Epithelial cell of prostate (primary cell): ENCODE results near the gene DIAPH3.

ENCODE experiments used
- DNase-seq: peaks from one replicate; pipeline ENCODE4 v3.0.0-alpha.2; 2011; ENCODE audit warnings: low read depth, low spot score
- H3K27ac ChIP-seq: fragments of 450-650 bp; 2 replicates; pipeline ENCODE4 v1.5.1; 2017; ENCODE audit warnings: mild to moderate bottlenecking

Gene DIAPH3

DNA sequence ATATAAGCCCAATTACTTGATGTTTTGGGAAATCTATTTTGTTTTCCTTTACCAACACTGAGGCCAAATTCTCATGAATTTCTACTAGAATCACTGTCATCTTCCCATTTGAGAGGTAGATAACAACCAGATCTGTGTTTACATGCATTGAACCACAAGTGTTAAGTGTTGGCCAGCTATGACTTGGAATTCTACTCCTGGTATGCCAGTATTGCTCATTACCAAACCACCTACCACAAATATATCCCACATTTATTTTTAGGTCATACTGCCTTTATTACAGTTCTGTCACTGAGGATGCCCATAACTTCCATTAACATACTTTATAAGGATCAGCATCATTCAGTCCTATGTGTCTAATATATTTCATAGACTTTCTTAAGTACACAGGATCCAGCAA, 328.9 kb downstream of the DIAPH3 start:
- no peak overlapping the region for H3K27ac ChIP-seq
- DNase-seq = no peak

DNA sequence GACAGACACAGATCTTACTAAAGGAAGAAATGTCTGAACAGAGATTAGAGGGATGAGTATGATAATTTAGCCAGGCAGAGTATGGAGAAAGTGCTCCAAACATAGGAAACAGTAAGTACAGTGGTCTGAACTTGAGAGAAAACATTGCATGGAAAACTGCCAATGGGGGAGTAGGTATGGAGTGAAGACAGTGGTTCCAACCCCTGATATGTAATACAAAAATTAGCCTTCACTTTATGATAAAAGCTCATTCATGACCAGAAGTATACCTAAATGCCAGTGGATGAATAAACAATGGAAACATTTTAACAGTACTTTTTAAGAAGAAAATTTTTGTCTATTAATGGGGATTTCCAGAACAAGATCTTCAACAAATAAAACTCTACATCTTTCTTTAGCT, 334.0 kb downstream of the DIAPH3 start:
- H3K27ac ChIP-seq = no peak overlapping the region
- no peak for DNase-seq

DNA sequence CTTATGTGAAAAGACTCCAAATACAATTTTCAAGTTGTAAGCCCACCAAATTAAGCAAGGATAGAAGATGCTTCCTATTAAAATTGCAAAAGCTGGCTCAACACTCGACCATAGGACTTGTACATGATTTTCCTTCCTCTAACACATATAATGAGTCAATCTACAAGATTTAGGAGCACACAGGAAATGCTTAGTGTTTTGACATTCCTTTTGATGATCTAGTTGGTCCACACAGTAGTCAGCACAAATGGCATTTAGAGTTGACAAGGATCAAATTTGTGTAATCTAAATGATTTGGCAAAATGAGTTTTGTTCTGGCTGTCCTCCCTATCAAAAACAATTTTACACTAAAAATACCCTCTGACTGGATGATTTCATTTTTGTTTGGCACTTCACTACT, 340.2 kb downstream of the DIAPH3 start:
- peak; percentile 16 for DNase-seq

DNA sequence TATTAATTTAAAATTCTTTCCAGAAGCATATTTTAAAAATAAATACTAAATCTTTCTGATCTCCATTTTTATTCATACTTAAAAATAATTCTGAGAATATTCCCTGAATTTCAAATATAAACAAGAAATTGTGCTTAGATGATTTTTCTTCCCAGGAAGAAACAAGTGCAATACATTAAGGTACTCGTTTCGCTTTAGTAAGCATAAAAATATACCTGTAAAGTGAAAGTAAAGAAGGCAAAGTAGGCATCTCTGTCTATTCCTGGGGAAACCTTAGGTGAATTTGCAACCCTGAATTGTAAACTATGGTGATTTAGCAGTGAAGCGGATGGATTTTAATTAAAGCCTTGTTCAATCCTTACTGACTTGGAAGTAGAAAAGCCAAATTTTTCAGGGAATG, 354.2 kb downstream of the DIAPH3 start:
- DNase-seq = no peak
- no peak overlapping the region for H3K27ac ChIP-seq

More for the DNA sequence above, 340.2 kb downstream of the DIAPH3 start:
- H3K27ac ChIP-seq = peak overlapping the region; percentile 37

DNA sequence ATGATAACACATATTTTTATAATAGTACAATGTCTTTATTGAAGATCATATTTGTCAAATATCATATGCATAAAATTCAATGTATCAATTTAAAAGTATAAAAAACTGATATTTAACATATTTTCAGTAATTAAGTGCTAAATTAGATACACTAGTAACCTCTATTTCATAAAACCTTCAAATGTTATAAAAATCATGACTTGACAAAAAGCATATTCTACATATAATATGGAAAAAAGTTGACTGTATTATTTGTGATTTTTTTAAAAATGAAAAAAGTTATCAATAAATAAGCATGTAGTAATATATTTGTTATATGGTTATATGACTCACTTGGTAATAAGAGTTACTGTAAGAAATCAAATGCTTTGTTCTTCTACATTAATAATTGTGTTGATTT, 356.9 kb downstream of the DIAPH3 start:
- H3K27ac ChIP-seq = no peak overlapping the region
- DNase-seq = no peak

DNA sequence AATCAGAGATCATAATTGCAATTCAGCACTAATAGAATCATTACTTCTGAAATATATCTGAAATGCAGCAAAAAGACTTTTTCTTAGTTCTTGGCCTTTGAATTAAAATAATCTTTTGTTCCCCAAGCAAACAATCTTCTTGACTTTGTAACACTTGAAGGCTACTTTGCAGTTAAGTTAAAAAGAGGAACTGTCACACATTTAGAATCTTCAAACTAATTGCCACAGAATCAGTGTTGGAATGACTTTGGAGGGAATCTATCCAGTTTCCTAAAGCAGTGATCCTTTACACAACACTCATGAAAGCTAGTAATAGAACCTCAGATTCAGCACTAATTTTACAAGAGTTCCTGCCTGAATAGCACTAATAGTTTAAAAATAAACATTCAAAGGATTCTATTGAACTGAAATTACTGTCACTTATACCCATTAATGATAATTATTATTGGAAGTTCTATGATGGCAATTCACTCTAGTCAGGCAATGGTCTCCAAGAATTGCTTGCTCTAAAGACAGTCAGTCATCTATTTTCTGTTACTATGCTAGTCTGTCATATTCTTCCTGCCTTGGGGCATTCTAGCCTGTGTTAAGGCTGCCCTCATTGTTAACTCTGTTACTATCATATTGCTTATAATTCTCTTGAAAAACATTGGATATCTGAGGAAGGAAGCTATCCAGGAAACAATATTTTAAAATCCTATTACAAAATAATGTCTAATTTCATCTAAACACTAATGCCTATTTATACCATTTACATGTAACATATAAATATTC, 362.4 kb downstream of the DIAPH3 start:
- no peak for DNase-seq
- H3K27ac ChIP-seq = no peak overlapping the region

DNA sequence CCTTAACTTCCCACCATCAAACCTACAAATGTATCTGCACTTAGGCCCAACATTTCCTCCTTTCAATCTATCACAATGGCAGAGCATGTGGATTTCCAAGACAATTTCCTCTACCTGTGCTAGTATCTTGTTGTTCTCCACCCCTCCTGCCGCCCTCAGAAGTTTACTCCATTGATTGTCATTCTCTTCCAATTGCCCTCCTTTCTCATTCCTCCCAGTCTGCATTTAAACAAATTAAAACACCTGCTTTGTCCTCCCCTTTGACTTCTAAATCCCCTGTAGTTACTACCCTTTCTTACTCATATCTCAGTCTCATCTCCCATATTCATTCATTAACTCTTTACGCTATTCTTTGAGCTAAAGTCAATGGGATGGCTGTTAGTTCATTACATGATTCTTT, 370.6 kb downstream of the DIAPH3 start:
- no peak for DNase-seq
- no peak overlapping the region for H3K27ac ChIP-seq

DNA sequence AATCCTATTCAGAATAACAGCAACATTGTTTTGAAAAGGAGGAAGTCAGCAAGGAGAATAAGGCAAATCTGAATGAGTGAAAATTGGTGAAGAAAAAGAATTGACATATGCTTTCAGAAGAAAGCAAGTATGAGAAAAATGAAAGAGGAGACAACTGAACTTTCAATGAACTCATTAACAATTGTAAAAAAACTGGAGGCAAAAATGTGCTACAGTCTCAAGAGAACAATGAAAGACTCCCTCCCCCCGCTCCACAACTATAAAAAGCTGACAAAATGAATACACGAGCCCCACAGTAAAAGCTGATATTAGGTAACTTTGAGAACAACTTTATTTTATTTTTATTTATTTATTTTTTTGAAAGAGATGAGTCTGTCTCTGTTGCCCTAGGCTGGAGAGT, 373.1 kb downstream of the DIAPH3 start:
- DNase-seq = no peak
- H3K27ac ChIP-seq = no peak overlapping the region

GRCh38 chr13:59789558-59789957, 374.2 kb downstream of the DIAPH3 start:
- no peak for DNase-seq
- no peak overlapping the region for H3K27ac ChIP-seq

DNA sequence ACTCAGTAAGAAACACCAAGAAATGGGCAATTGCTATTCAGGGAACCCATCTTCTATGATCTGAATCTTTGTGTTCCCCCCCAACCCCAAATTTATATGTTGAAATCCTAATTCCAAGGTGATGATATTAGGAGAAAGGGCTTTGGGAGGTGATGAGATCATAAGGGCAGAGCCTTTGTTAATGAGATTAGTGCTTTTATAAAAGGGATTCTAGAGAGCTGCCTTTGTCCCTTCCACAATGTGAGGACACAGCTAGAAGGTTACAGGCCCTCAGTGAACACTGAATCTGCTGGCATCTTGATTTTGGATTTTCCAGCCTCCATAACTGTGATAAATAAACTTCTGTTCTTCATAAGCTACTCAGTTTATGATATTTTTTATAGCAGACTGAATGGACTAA, 376.0 kb downstream of the DIAPH3 start:
- H3K27ac ChIP-seq = no peak overlapping the region
- DNase-seq = no peak

DNA sequence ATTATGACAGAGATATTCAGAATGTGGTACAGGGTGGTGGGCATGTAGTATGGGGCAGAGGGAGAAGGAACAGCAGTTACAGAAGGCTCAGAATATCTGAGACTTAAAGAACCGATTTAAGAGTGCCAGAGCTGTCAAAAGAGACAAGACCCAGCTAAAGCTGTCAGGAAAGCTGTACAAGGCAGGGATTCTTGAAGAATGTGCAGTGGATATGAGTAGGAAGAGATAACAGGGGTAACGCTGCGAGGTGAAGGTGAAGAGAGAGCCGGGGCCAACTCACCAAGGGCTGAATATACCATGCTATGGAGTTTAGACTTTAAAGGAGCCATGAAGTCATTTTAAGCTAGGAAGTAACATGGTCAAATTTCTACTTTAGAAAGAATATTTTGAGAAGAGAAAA, 381.0 kb downstream of the DIAPH3 start:
- no peak for DNase-seq
- no peak overlapping the region for H3K27ac ChIP-seq

GRCh38 chr13:59780058-59780457, 383.7 kb downstream of the DIAPH3 start:
- DNase-seq = no peak
- H3K27ac ChIP-seq = no peak overlapping the region

DNA sequence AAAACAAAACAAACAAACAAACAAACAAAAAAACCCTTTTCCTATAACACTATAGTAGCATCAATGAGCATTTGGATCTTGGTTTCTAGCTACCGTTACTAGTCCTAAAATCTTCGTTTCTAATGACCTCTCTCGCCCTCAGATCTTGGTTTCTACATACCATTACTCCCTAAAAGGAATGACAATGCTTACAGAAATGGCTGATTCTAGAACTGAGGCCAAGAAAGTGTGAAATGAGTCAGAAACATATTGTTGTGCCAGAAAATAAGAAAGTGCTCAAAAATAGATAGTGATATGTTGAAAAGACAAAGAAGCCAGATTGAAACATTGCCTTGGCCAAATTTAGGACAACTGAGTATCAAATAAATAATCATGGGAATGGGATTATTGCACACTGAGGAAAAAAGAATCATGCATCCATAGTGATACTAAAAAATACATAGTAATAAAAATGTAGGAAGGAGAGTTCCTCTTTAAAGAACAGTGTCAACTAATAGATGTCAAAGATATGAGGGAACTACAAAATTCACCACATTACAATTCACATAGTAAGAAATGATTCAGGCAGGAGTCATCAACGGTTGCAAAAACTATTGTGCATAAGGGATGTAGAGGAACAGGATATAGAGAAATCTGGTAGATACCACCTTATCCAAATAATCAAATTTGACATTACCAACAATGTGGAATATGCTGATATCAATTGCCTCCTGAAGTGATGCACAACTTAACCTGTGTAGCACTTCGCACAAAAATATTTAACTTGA, 386.6 kb downstream of the DIAPH3 start:
- peak overlapping the region; percentile 73 for H3K27ac ChIP-seq
- DNase-seq = peak; percentile 16

GRCh38 chr13:59774491-59774971, 389.2 kb downstream of the DIAPH3 start:
- DNase-seq = no peak
- peak overlapping the region; percentile 40 for H3K27ac ChIP-seq

- no peak overlapping the region for H3K27ac ChIP-seq
- no peak for DNase-seq
These were observed 392.5 kb downstream of the DIAPH3 start for GRCh38 chr13:59771272-59771671.

- no peak overlapping the region for H3K27ac ChIP-seq
- DNase-seq = no peak
These were observed 393.3 kb downstream of the DIAPH3 start for GRCh38 chr13:59770451-59770850.

GRCh38 chr13:59766236-59766635, 397.5 kb downstream of the DIAPH3 start:
- no peak for DNase-seq
- no peak overlapping the region for H3K27ac ChIP-seq

DNA sequence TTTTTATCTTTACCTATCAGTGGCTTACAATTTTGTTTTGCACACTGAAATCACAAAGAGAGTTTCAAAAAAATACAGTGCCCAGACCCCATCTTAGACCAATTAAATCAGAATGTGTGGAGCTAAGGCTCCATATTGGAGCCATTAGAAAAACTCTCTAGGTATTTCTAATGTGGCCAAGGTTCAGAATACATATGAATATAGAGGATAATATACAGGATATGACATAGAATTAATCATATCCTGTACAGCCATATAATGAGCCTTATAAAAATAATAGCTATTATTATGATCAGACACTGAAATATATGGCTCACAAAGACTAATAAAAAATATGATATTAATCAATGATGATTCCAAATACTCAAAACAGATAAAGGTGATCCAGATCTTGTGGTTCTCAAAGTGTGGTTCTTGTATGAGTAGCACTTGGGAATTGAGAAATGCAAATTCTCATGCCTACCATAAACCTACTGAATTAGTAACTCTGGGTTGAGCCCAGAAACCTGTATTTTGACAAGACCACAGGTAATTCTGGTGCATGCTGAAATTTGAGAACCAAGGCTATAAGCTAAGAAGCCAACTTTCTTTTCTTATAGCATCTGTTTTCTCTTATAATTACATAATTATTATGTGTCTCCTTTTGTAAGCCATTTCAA, 408.0 kb downstream of the DIAPH3 start:
- H3K27ac ChIP-seq = peak overlapping the region; percentile 78
- no peak for DNase-seq

DNA sequence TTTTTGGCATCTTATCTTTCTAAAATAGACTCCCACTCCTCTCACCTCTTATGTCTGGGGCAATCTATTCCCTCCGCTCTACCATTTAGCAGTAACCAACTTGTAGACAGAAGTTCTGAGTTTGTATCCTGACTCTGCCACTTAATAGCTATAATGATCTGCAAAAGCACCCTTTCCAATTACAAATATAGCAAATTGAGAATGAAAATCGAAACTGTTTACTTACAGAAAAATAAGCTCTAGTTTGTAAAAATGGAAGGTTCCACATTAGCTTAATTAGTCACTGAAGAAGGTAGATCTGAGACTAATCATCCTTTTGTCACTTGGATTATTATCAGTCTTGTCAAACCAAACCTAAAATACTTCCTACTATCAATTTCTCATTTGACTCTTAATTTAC, 409.3 kb downstream of the DIAPH3 start:
- no peak for DNase-seq
- no peak overlapping the region for H3K27ac ChIP-seq

DNA sequence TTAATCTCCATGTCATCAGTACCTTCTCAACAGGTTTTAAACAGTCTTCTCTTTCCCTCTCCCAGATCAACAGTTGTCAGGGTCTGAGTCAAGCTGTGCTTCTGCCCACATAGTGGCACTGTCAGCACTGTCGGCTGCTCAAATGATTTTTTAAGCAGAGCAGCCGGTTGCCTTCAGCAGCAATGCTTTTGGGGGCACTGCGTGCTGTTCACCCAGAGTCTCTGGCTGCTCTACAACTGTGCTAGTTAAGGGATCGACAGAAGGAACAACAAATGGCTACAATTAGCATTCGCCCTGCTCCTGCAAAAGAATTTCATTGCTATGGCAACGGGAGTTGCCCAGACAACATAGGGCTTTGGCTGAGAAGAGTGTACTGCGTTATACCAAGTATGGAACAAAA, 412.9 kb downstream of the DIAPH3 start:
- DNase-seq = no peak
- H3K27ac ChIP-seq = no peak overlapping the region

GRCh38 chr13:59748046-59748445, 415.7 kb downstream of the DIAPH3 start:
- DNase-seq = no peak
- H3K27ac ChIP-seq = no peak overlapping the region
